HG02885 (cell line): Measurements from ENCODE around the gene LCE5A.
"Not testable (repeated sequence)": the region's sequence is repeated elsewhere in the genome, so short reads cannot be mapped to it uniquely, and the experiment has no call there.

ENCODE experiments used
- ATAC-seq: cut with Tn5 transposase; IDR thresholded peaks from one replicate; pipeline ENCODE4 v1.9.1; 2021; ENCODE audit warnings: mild to moderate bottlenecking; ENCODE audit not compliant: unreplicated experiment, poor library complexity

The LCE5A gene

GRCh38 chr1:152510503-152510902, at the start of gene LCE5A:
TSS of gene LCE5A (plus strand) at chr1:152510803. CDS start at chr1:152511535, 732 bp downstream.
- no peak for ATAC-seq

GRCh38 chr1:152461544-152461943, 49.1 kb upstream of the LCE5A start:
- ATAC-seq, result no peak

GRCh38 chr1:152462636-152463035, 48.0 kb upstream of the LCE5A start:
- no peak for ATAC-seq

GRCh38 chr1:152466217-152466616, 44.4 kb upstream of the LCE5A start:
- no peak for ATAC-seq

- no peak for ATAC-seq
Observed at GRCh38 chr1:152473887-152474537, 36.6 kb upstream of the LCE5A start.

- ATAC-seq, result peak; percentile 42
Observed at GRCh38 chr1:152479792-152480595, 30.6 kb upstream of the LCE5A start.

- no peak for ATAC-seq
Observed at GRCh38 chr1:152481869-152482664, 28.5 kb upstream of the LCE5A start.

GRCh38 chr1:152486400-152487006, 24.1 kb upstream of the LCE5A start:
- ATAC-seq, result no peak

GRCh38 chr1:152487871-152488270, 22.7 kb upstream of the LCE5A start:
- no peak for ATAC-seq

- not testable (repeated sequence) for ATAC-seq
Observed at GRCh38 chr1:152491537-152491936, 19.1 kb upstream of the LCE5A start.

GRCh38 chr1:152495066-152495675, 15.4 kb upstream of the LCE5A start:
- no peak for ATAC-seq

GRCh38 chr1:152497273-152497672, 13.3 kb upstream of the LCE5A start:
- no peak for ATAC-seq

GRCh38 chr1:152501704-152502103, 8.9 kb upstream of the LCE5A start:
- ATAC-seq, result no peak

- no peak for ATAC-seq
Observed at GRCh38 chr1:152502496-152503180, 8.0 kb upstream of the LCE5A start.

GRCh38 chr1:152505083-152505482, 5.5 kb upstream of the LCE5A start:
- ATAC-seq, result no peak

- ATAC-seq, result no peak
Observed at GRCh38 chr1:152506899-152507498, 3.6 kb upstream of the LCE5A start.

- no peak for ATAC-seq
Observed at GRCh38 chr1:152511596-152511995, 993 bp downstream of the LCE5A start.

GRCh38 chr1:152513081-152513480, 2.5 kb downstream of the LCE5A start:
- no peak for ATAC-seq
